HepG2 (cell line): Measurements from ENCODE around the gene SCAF11. TPM values are rescaled to one million over a fixed set of nuclear protein-coding genes. Genes with fewer than 3 reads are reported as not detected.

Experiments used
- ATAC-seq: fragments of 200-7000 bp; cut with Tn5 transposase; 3 replicates; pipeline ENCODE4 v1.9.1; 2020; ENCODE audit warnings: mild to moderate bottlenecking, moderate library complexity
- BruUV-seq: library from RNA; stranded (reverse); fragments of 400-500 nt; replicated peaks from 2 replicates; lab custom pipeline; 2021; lab: Mats Ljungman, UMichigan
- CTCF ChIA-PET: fragments of 300-600 bp; formaldehyde crosslinking; extraction: SDS; loops from one replicate; lab custom pipeline; 2021; ENCODE audit warnings: low total read pairs, inconsistent platforms, low intra/inter-chr PET ratio; lab: Yijun Ruan, JAX
- POLR2A ChIA-PET: fragments of 350-600 bp; sonication (Branson Sonifier 250); formaldehyde crosslinking; loops from one replicate; lab custom pipeline; 2020; ENCODE audit warnings: antibody characterized with exemption, inconsistent platforms; lab: Yijun Ruan, JAX
- DNase-seq: peaks from one replicate; pipeline ENCODE4 v3.0.0-alpha.2; 2015; ENCODE audit warnings: low spot score
- FAIRE-seq: peaks from 3 replicates; lab custom pipeline; 2011; peaks lifted over from hg19 to GRCh38; lab: Jason Lieb, UNC
- H2AFZ ChIP-seq: one replicate; pipeline ENCODE4 v1.6.1; 2011; ENCODE audit warnings: low read length, inconsistent platforms
- H3K27ac ChIP-seq: fragments of 300-600 bp; 3 replicates; pipeline ENCODE4 v1.8.0; 2011; ENCODE audit warnings: mixed run types, mild to moderate bottlenecking, mixed read lengths, low read length, inconsistent platforms; ENCODE audit not compliant: insufficient read depth; ENCODE audit errors: extremely low read length
- H3K27me3 ChIP-seq, 2 experiments: fragments of 200-600 bp in 1 of 2; 2 replicates in 1 of 2; 3 replicates in 1 of 2; pipeline versions ENCODE4 v1.6.0 to v1.8.0; 2011; ENCODE audit warnings: low read length in 2 of 2, mild to moderate bottlenecking in 2 of 2, moderate library complexity in 2 of 2, inconsistent platforms in 1 of 2; ENCODE audit not compliant: insufficient read depth in 2 of 2, control insufficient read depth in 1 of 2
- H3K36me3 ChIP-seq, 2 experiments: fragments of 200-600 bp in 1 of 2; replicated peaks in 1 of 2; 2 replicates in 1 of 2; 3 replicates in 1 of 2; pipeline versions ENCODE4 v1.5.1 to v1.8.0; 2011; ENCODE audit warnings: low read length in 2 of 2, inconsistent platforms in 1 of 2; ENCODE audit not compliant: insufficient read depth in 2 of 2, control insufficient read depth in 1 of 2
- H3K4me1 ChIP-seq: 2 replicates; pipeline ENCODE4 v1.5.1; 2012; ENCODE audit warnings: low read length, inconsistent platforms; ENCODE audit not compliant: insufficient read depth
- H3K4me2 ChIP-seq: 2 replicates; pipeline ENCODE4 v1.6.0; 2011; ENCODE audit warnings: low read depth, low read length, inconsistent platforms
- H3K4me3 ChIP-seq, 3 experiments: fragments of 200-600 bp in 1 of 3; sonication (generic), shearing (Covaris generic) in 1 of 3; replicated peaks in 1 of 3; 2 replicates each; pipeline ENCODE4 v1.5.1; 2011 to 2016; ENCODE audit warnings: low read length in 3 of 3, inconsistent platforms in 2 of 3, low read depth in 2 of 3, mild to moderate bottlenecking in 2 of 3, control low read depth in 1 of 3, mixed read lengths in 1 of 3; ENCODE audit not compliant: insufficient read depth in 1 of 3
- H3K79me2 ChIP-seq: one replicate; pipeline ENCODE4 v1.6.1; 2011; ENCODE audit warnings: low read length, inconsistent platforms; ENCODE audit not compliant: insufficient read depth
- H3K9ac ChIP-seq: 2 replicates; pipeline ENCODE4 v1.6.0; 2011; ENCODE audit warnings: mild to moderate bottlenecking, low read depth, low read length, inconsistent platforms; ENCODE audit not compliant: insufficient read depth
- H3K9me3 ChIP-seq: 2 replicates; pipeline ENCODE4 v1.5.1; 2012; ENCODE audit warnings: mild to moderate bottlenecking, low read length
- H4K20me1 ChIP-seq: 2 replicates; pipeline ENCODE4 v1.6.0; 2011; ENCODE audit warnings: inconsistent platforms, mild to moderate bottlenecking, low read length, moderate library complexity; ENCODE audit not compliant: insufficient read depth
- MED8 ChIP-seq: sonication (generic); formaldehyde crosslinking; IDR thresholded peaks from 2 replicates; pipeline ENCODE4 v1.8.1; 2023; ENCODE audit warnings: mild to moderate bottlenecking, missing genetic modification reagents; ENCODE audit not compliant: insufficient replicate concordance
- RBM39 ChIP-seq: fragments of 200-400 bp; formaldehyde crosslinking; IDR thresholded peaks from one replicate; pipeline ENCODE4 v1.6.1; 2018; ENCODE audit warnings: antibody characterized with exemption, mild to moderate bottlenecking, low read depth, low read length; ENCODE audit not compliant: poor library complexity, severe bottlenecking
- XRCC5 ChIP-seq: fragments of 200-400 bp; formaldehyde crosslinking; optimal IDR thresholded peaks from 2 replicates; pipeline ENCODE3; 2017; ENCODE audit warnings: mild to moderate bottlenecking, low read length
- ZFP41 ChIP-seq: sonication (generic); formaldehyde crosslinking; IDR thresholded peaks from 2 replicates; pipeline ENCODE4 v1.4.0; 2020; ENCODE audit warnings: mild to moderate bottlenecking, missing genetic modification reagents, borderline replicate concordance
- ZNF318 ChIP-seq: sonication (generic); formaldehyde crosslinking; IDR thresholded peaks from 2 replicates; pipeline ENCODE4 v1.4.0; 2020; ENCODE audit warnings: mild to moderate bottlenecking, missing genetic modification reagents
- ZNF362 ChIP-seq: sonication (generic); formaldehyde crosslinking; IDR thresholded peaks from 2 replicates; pipeline ENCODE4 v1.4.0; 2020; ENCODE audit warnings: missing genetic modification reagents, mild to moderate bottlenecking, borderline replicate concordance
- ZNF512B ChIP-seq: sonication (generic); formaldehyde crosslinking; IDR thresholded peaks from 2 replicates; pipeline ENCODE4 v1.5.1; 2020; ENCODE audit warnings: missing genetic modification reagents, mild to moderate bottlenecking, borderline replicate concordance
- ZNF513 ChIP-seq: sonication (generic); formaldehyde crosslinking; conservative IDR thresholded peaks from 2 replicates; pipeline ENCODE4 v1.5.0; 2020; ENCODE audit warnings: missing genetic modification reagents
- ZNF556 ChIP-seq: sonication (generic); formaldehyde crosslinking; IDR thresholded peaks from 2 replicates; pipeline ENCODE4 v1.4.0; 2020; ENCODE audit warnings: mild to moderate bottlenecking, missing genetic modification reagents, borderline replicate concordance
- ZSCAN21 ChIP-seq: sonication (generic); formaldehyde crosslinking; IDR thresholded peaks from 2 replicates; pipeline ENCODE4 v1.8.0; 2022; ENCODE audit warnings: mild to moderate bottlenecking, missing genetic modification reagents, moderate library complexity, borderline replicate concordance
- WGBS: methylation state at CpG from one replicate; pipeline ENCODE4 v1.1.6; 2017; ENCODE audit warnings: low lambda C conversion rate; 5-methylcytosine and 5-hydroxymethylcytosine counted together
- in situ Hi-C: cut with HindIII; loops from 2 replicates; pipeline ENCODE4 v1.10.0; 2017; ENCODE audit warnings: low pct_unique_long_range_greater_than_20kb; ENCODE audit not compliant: extremely low pct_ligation_motif_present
- intact Hi-C: fragments of 100-400 bp; cut with micrococcal nuclease; formaldehyde crosslinking; loops from one replicate; pipeline ENCODE4 v1.10.0; 2022; ENCODE audit not compliant: unreplicated experiment
- polyA plus RNA-seq, 8 experiments: library from polyadenylated mRNA; depleted of rRNA in 3 of 8; stranded (reverse) in 7 of 8; unstranded in 1 of 8; fragments of >200 nt; fragmentation: Illumina TruSeq in 4 of 8; extraction: Trizol in 4 of 8; gene quantifications; 2 replicates each; pipeline versions ENCODE4 v1.2.1 to v1.2.3, GENCODE V29; 2011 to 2016; ENCODE audit warnings: low read depth in 4 of 8, missing spikeins in 1 of 8, mixed read lengths in 1 of 8; ENCODE audit not compliant: insufficient read depth in 1 of 8
- total RNA-seq, 5 experiments: library from RNA; depleted of rRNA; stranded (reverse); fragments of >200 nt; fragmentation: Illumina TruSeq; extraction: Trizol; gene quantifications; 2 replicates each; pipeline ENCODE4 v1.2.3, GENCODE V29; 2016; ENCODE audit warnings: low read depth in 1 of 5

SCAF11 gene
- total and polyA plus RNA-seq, 2 of the 13 experiments (the other 11 are each of a cell fraction or from before 2014, with no cell fraction given): 26.9 to 38.3 TPM

- no TSS peak for BruUV-seq
- Histone ChIP-seq H3K4me3 (no peak overlapping the region), H3K4me1 (no peaks in the 10 kb centered on the region), H3K27ac (no peak overlapping the region), H3K9me3 (no peaks in the 10 kb centered on the region), H3K27me3 (no peaks in the 10 kb centered on the region), H3K79me2 (no peaks in the 10 kb centered on the region), H4K20me1 (no peaks in the 10 kb centered on the region; the same call in 1 of the 2 replicates), H3K9ac (no peak overlapping the region), H3K36me3 (peaks cover 11 to 64% of the 10 kb centered on the region in 2 experiments), H3K4me2 (no peak overlapping the region), H2AFZ (no peak overlapping the region)
- ChIA-PET POLR2A (no interaction called here), CTCF (no interaction called here)
- ATAC-seq (no peak), DNase-seq (no peak), FAIRE-seq (no peak)
- intact Hi-C loops: no loop called here
- in situ Hi-C loops: no loop called here
- 97% methylated on average over 1 of the region's 1 CpG for WGBS
- no peak for TF ChIP-seq ZNF513 (CRISPR knock-in tag)
- TF ChIP-seq ZNF556 (CRISPR knock-in tag): no peak
- TF ChIP-seq ZSCAN21 (CRISPR knock-in tag): no peak
- no peak for TF ChIP-seq XRCC5
- TF ChIP-seq ZNF318 (CRISPR knock-in tag): no peak
- TF ChIP-seq RBM39: no peak
- TF ChIP-seq ZNF362 (CRISPR knock-in tag): no peak
- TF ChIP-seq MED8 (CRISPR knock-in tag): no peak
- TF ChIP-seq ZFP41: no peak
- no peak for TF ChIP-seq ZNF512B (CRISPR knock-in tag)
Measured at GRCh38 chr12:45944771-45945170, 45.6 kb downstream of the SCAF11 start.
